ENCODE measurements around the gene CASQ1.

- TF ChIP-seq CTCF (IDR thresholded peaks at IDR 0.05; ENCODE audit: insufficient read depth, low read length, poor library complexity, severe bottlenecking) = no peak
- TF ChIP-seq EZH2phosphoT487 (conservative IDR thresholded peaks at IDR 0.05; ENCODE audit: low read length) = no peak
Measured at GRCh38 chr1:160247053-160247452, 56.7 kb downstream of the CASQ1 start.
